Measurements from ENCODE around the gene ZIC1.

The ZIC1 gene

GRCh38 chr3:147380977-147381376 lies 28.2 kb upstream of the ZIC1 start:
- DNase-seq: no peak

GRCh38 chr3:147381596-147381995 lies 27.6 kb upstream of the ZIC1 start:
- no peak for DNase-seq

GRCh38 chr3:147383617-147384016 lies 25.5 kb upstream of the ZIC1 start:
- no peak for DNase-seq

- no peak for DNase-seq
Measured at GRCh38 chr3:147384210-147385058, 24.7 kb upstream of the ZIC1 start.

GRCh38 chr3:147385059-147386012 lies 23.8 kb upstream of the ZIC1 start:
- no peak for DNase-seq

GRCh38 chr3:147387291-147387884 lies 21.8 kb upstream of the ZIC1 start:
- DNase-seq: no peak

- no peak for DNase-seq
Measured at GRCh38 chr3:147387885-147388699, 21.1 kb upstream of the ZIC1 start.

GRCh38 chr3:147388700-147389580 lies 20.2 kb upstream of the ZIC1 start:
- DNase-seq: no peak

- no peak for DNase-seq
Measured at GRCh38 chr3:147389717-147390116, 19.4 kb upstream of the ZIC1 start.

- DNase-seq: no peak
Measured at GRCh38 chr3:147390589-147391569, 18.3 kb upstream of the ZIC1 start.

GRCh38 chr3:147391781-147392624 lies 17.2 kb upstream of the ZIC1 start:
- DNase-seq: peak; percentile 96

- no peak for DNase-seq
Measured at GRCh38 chr3:147392625-147392946, 16.6 kb upstream of the ZIC1 start.

GRCh38 chr3:147393261-147393942 lies 15.8 kb upstream of the ZIC1 start:
- DNase-seq: peak; percentile 78

- DNase-seq: peak; percentile 13
Measured at GRCh38 chr3:147393943-147394883, 15.0 kb upstream of the ZIC1 start.

- no peak for DNase-seq
Measured at GRCh38 chr3:147394884-147395225, 14.3 kb upstream of the ZIC1 start.

- no peak for DNase-seq
Measured at GRCh38 chr3:147395899-147396711, 13.1 kb upstream of the ZIC1 start.

GRCh38 chr3:147396712-147397046 lies 12.5 kb upstream of the ZIC1 start:
- no peak for DNase-seq
